Breast epithelium (tissue), 4 donors: ENCODE data around the gene AGBL1. TPM values are rescaled to one million over a fixed set of nuclear protein-coding genes. Genes with fewer than 3 reads are reported as not detected.

Source experiments
- DNase-seq, 2 donors: peaks; one replicate each; pipeline ENCODE4 v3.0.0-alpha.2; 2019; ENCODE audit warnings: low spot score in 2 of 2
- H3K27ac ChIP-seq, 2 donors: fragments of 200-600 bp; sonication (generic) in 1 of 2; one replicate each; pipeline ENCODE4 v1.5.1; 2016 to 2019; ENCODE audit warnings: mild to moderate bottlenecking in 1 of 2
- H3K27me3 ChIP-seq, 2 donors: fragments of 200-600 bp; sonication (generic) in 1 of 2; one replicate each; pipeline versions ENCODE4 v1.5.1 to v1.6.0; 2017 to 2019; ENCODE audit warnings: control low read depth in 1 of 2, mild to moderate bottlenecking in 1 of 2
- H3K36me3 ChIP-seq: fragments of 200-600 bp; one replicate; pipeline ENCODE4 v1.5.1; 2019
- H3K4me1 ChIP-seq, 2 donors: fragments of 200-600 bp; sonication (generic); one replicate each; pipeline ENCODE4 v1.5.1; 2016 to 2019; ENCODE audit warnings: control low read depth in 1 of 2
- H3K4me3 ChIP-seq, 3 donors: fragments of 200-600 bp; sonication (generic); 1 replicate in 2 of 3; 2 replicates in 1 of 3; pipeline ENCODE4 v1.5.1; 2016 to 2019; ENCODE audit warnings: mild to moderate bottlenecking in 3 of 3, moderate library complexity in 2 of 3
- H3K9me3 ChIP-seq, 2 donors: fragments of 200-600 bp; sonication (generic) in 1 of 2; one replicate each; pipeline ENCODE4 v1.5.1; 2016 to 2019; ENCODE audit warnings: control low read depth in 1 of 2
- POLR2A ChIP-seq: fragments of 450-650 bp; IDR thresholded peaks from one replicate; pipeline ENCODE4 v1.6.1; 2016; ENCODE audit warnings: antibody characterized with exemption, mild to moderate bottlenecking, moderate library complexity
- POLR2AphosphoS5 ChIP-seq, 3 donors: sonication (generic); formaldehyde crosslinking; IDR thresholded peaks; one replicate each; pipeline ENCODE4 v1.6.1; 2017; ENCODE audit warnings: antibody characterized with exemption in 3 of 3
- intact Hi-C: fragments of 100-400 bp; cut with DNase I; formaldehyde crosslinking; loops from one replicate; pipeline ENCODE4 v1.15.1; 2023; ENCODE audit warnings: low total_unique reads
- total RNA-seq, 3 donors: library from RNA; depleted of rRNA; stranded (reverse); fragments of >200 nt; gene quantifications; one replicate each; pipeline ENCODE4 v1.1.0, GENCODE V29; 2016
- TF ChIP-seq, protein P1 (sequence below), 3 donors: fragments of 450-650 bp; IDR thresholded peaks; one replicate each; pipeline ENCODE4 v1.5.1; 2016 to 2017; ENCODE audit warnings: antibody characterized with exemption in 3 of 3, mild to moderate bottlenecking in 3 of 3, moderate library complexity in 3 of 3

The AGBL1 gene
- total RNA-seq, 3 donors from 2014 or later = not detected

DNA sequence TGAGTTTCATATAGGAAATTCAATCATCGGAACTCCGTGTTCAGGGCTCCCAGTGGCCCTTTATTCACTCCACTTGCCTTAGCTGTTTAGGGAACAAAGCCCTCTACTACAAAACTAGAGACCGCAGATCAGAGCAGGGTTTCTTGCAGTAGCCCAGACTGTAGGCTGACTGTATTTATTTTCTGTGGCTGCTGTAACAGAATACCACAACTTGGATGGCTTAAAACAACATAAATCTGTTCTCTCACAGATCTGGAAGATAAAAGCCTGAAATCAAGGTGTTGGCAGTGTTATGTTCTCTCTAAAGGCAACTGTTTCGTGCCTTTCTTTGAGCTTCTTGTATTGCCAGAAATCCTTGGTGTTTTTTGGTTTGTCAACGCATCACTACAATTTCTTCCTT is 479.0 kb downstream of the AGBL1 start:
- intact Hi-C loops = no loop called here
- Histone ChIP-seq H3K9me3 (no peaks in the 10 kb centered on the region), H3K36me3 (no peaks in the 10 kb centered on the region), H3K4me1 (no peaks in the 10 kb centered on the region), H3K27ac (no peak overlapping the region), H3K4me3 (no peak overlapping the region), H3K27me3 (no peaks in the 10 kb centered on the region)
- DNase-seq = no peak
- TF ChIP-seq, protein P1, sequence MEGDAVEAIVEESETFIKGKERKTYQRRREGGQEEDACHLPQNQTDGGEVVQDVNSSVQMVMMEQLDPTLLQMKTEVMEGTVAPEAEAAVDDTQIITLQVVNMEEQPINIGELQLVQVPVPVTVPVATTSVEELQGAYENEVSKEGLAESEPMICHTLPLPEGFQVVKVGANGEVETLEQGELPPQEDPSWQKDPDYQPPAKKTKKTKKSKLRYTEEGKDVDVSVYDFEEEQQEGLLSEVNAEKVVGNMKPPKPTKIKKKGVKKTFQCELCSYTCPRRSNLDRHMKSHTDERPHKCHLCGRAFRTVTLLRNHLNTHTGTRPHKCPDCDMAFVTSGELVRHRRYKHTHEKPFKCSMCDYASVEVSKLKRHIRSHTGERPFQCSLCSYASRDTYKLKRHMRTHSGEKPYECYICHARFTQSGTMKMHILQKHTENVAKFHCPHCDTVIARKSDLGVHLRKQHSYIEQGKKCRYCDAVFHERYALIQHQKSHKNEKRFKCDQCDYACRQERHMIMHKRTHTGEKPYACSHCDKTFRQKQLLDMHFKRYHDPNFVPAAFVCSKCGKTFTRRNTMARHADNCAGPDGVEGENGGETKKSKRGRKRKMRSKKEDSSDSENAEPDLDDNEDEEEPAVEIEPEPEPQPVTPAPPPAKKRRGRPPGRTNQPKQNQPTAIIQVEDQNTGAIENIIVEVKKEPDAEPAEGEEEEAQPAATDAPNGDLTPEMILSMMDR (IDR thresholded peaks at IDR 0.05) = no peak
- TF ChIP-seq POLR2A (no peak), POLR2AphosphoS5 (IDR thresholded peaks at IDR 0.05) (no peak)

DNA sequence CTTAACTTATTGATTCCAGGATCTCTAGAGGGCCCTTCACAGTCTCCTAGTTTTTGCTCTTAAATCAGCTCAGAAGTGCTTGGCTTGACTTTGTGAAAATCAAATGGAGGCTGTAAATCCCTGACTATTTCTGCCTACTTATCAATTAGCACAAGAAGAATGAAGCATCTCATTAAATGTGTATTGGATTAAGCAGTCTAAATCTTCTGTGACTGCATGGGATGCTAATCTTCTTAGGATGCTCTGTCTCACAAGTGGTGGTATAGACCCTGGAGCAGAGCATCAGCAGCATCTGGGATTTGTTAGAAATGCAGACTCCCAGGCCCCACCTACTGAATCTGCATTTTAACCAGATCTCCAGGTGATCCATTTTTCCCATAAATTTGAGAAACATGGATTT is 488.7 kb downstream of the AGBL1 start:
- Histone ChIP-seq H3K4me1 (no peaks in the 10 kb centered on the region), H3K27me3 (peaks cover 0 to 16% of the 10 kb centered on the region in 2 donors), H3K36me3 (no peaks in the 10 kb centered on the region), H3K4me3 (no peak overlapping the region), H3K9me3 (peaks cover 0 to 5% of the 10 kb centered on the region in 2 donors), H3K27ac (no peak overlapping the region)
- TF ChIP-seq POLR2A (no peak), POLR2AphosphoS5 (IDR thresholded peaks at IDR 0.05) (no peak)
- TF ChIP-seq, protein P1 (IDR thresholded peaks at IDR 0.05) = no peak
- intact Hi-C loops = no loop called here
- no peak for DNase-seq

GRCh38 chr15:86570738-86571137 is 491.1 kb downstream of the AGBL1 start:
- intact Hi-C loops = loop anchor here (5.0 kb wide), 1 partner anchor 123 kb away; no protein-coding TSS in a partner anchor

GRCh38 chr15:86571873-86572272 is 492.2 kb downstream of the AGBL1 start:
- intact Hi-C loops = loop anchor here (5.0 kb wide), 1 partner anchor 125 kb away; no protein-coding TSS in a partner anchor
- H3K4me3 ChIP-seq = no peak overlapping the region
- no peaks in the 10 kb centered on the region for H3K36me3 ChIP-seq
- H3K9me3 ChIP-seq = no peaks in the 10 kb centered on the region
- no peak for TF ChIP-seq POLR2A
- TF ChIP-seq, protein P1 (IDR thresholded peaks at IDR 0.05) = no peak
- TF ChIP-seq POLR2AphosphoS5 (IDR thresholded peaks at IDR 0.05) = no peak
- H3K27me3 ChIP-seq = peaks cover 0 to 16% of the 10 kb centered on the region in 2 donors
- H3K27ac ChIP-seq = no peak overlapping the region
- H3K4me1 ChIP-seq = no peaks in the 10 kb centered on the region
- no peak for DNase-seq

More at GRCh38 chr15:86570738-86571137, 491.1 kb downstream of the AGBL1 start:
- Histone ChIP-seq H3K27ac (no peak overlapping the region), H3K27me3 (peaks cover 0 to 16% of the 10 kb centered on the region in 2 donors), H3K9me3 (no peaks in the 10 kb centered on the region), H3K4me3 (no peak overlapping the region), H3K4me1 (no peaks in the 10 kb centered on the region), H3K36me3 (no peaks in the 10 kb centered on the region)
- DNase-seq = no peak
- TF ChIP-seq, protein P1 (IDR thresholded peaks at IDR 0.05) = no peak
- TF ChIP-seq POLR2A = no peak
- no peak for TF ChIP-seq POLR2AphosphoS5 (IDR thresholded peaks at IDR 0.05)

DNA sequence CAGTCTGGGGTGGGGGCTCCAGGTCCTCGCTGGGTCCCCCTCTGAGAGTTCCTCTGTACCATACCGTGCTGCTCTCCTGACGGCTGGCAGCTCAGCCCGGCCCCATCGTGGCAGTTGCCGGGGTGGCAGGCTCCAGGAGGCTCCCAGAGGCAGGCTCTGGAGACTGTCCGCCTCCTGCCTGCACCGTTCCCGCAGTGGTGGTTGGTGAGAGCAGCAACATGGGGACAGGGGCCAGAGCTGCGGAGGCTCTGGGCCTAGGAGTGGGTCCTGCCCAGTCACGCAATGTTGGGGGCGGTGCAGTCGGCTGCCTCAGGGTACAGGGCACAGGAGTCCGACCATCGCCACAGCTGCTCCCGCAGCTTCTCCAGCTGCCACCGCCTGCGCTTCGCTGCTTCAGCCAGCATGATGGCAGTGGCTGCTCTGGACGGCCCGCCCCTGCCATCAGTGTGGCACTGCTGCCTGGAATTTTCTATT is 492.7 kb downstream of the AGBL1 start:
- Histone ChIP-seq H3K27ac (no peak overlapping the region), H3K4me1 (no peaks in the 10 kb centered on the region), H3K36me3 (no peaks in the 10 kb centered on the region), H3K4me3 (no peak overlapping the region), H3K9me3 (no peaks in the 10 kb centered on the region), H3K27me3 (peaks cover 0 to 16% of the 10 kb centered on the region in 2 donors)
- intact Hi-C loops = loop anchor here (5.0 kb wide), 1 partner anchor 125 kb away; no protein-coding TSS in a partner anchor
- no peak for DNase-seq
- TF ChIP-seq POLR2A = no peak
- TF ChIP-seq, protein P1 (IDR thresholded peaks at IDR 0.05) = no peak
- TF ChIP-seq POLR2AphosphoS5 (IDR thresholded peaks at IDR 0.05) = no peak
